HG02642 (cell line): ENCODE data around the gene EIF3B.
"Not testable (repeated sequence)": the region's sequence is repeated elsewhere in the genome, so short reads cannot be mapped to it uniquely, and the experiment has no call there.

Source experiments
- ATAC-seq: cut with Tn5 transposase; IDR thresholded peaks from one replicate; pipeline ENCODE4 v1.9.1; 2021; ENCODE audit warnings: mild to moderate bottlenecking; ENCODE audit not compliant: unreplicated experiment, poor library complexity

EIF3B gene

DNA sequence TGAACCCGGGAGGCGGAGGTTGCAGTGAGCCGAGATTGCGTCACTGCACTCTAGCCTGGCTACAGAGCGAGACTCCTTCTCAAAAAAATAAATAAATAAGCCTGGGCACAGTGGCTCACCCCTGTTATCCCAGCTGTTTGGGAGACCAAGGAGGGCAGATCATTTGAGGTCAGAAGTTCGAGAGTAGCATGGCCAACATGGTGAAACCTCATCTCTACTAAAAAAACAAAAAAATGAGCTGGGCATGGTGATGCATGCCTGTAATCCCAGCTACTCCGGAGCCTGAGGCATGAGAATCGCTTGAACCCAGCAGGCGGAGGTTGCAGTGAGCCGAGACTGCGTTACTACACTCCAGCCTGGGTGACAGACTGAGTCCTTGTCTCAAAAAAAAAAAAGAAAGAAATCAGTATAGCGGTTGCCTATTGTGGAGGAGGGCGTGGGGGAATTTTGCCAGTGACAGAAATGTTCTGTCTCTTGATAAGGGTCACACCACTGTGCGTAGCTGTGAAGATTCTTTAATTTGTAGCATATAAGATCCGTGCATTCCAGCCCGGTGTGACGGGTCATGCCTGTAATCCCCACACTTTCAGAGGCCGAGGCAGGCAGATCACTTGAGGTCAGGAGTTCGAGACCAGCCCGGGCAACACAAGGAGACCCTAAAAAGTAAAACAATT is 17.9 kb upstream of the EIF3B start:
- ATAC-seq, result no peak

DNA sequence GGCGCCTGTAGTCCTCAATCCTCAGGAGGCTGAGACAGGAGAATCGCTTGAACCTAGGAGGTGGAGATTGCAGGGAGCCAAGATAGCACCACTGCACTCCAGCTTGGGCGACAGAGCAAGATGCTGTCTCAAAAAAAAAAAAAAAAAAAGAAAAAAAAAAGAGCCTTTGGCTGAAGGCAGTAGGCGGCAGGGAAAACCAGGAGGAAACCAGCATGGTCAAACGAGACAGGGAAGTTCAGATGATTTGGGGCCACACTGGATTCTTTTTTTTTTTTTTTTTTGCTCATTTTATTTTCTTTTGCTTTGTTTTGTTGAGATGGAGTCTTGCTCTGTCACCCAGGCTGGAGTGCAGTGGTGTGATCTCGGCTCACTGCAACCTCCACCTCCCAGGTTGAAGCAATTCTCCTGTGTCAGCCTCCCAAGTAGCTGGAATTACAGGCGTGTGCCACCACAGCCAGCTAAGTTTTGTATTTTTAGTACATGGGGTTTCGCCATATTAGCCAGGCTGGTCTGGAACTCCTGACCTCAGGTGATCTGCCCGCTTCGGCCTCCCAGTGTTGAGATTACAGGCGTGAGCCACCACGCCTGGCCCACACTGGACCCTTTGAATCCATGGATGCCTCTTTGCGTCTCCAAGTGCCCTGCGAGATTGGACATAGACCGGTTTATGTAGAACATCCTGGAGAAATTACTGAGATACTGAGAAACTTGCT is 7.1 kb upstream of the EIF3B start:
- ATAC-seq, result not testable (repeated sequence)

DNA sequence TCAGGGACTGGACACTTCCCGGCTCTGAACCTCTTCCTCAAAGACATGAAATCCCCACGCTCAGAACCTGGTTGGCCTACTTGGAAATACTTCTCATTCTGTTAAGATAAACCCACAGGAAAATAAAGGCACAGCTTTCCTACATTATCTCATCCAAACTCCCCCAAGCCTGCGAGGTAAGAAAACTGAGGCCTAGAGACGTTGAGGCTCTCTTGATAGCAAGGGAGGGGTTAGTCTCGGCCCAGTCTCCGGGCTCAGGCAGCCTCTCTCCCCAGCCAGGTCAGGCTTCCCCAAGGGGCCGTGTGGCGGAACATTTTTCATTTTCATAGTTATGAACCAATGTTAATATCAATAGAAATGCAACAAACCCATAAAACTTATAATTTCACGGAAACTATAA is 4.6 kb upstream of the EIF3B start:
- no peak for ATAC-seq

DNA sequence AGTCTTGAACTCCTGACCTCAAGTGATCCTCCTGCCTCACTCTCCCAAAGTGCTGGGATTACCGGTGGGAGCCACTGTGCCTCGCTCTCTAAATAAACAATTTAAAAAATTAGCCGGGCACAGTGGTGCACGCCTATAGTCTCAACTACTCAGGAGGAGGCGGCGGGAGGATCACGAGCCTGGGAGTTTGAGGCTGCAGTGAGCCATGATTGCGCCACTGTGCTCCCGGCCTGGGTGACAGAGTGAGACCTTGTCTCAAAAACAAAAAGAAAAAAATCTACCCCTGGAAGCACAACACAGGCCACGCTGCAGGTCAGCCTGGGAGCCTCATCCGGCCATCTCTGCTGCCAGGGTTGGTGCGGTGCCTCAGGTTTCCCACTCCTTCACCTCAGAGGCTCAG is 3.8 kb upstream of the EIF3B start:
- ATAC-seq, result no peak

DNA sequence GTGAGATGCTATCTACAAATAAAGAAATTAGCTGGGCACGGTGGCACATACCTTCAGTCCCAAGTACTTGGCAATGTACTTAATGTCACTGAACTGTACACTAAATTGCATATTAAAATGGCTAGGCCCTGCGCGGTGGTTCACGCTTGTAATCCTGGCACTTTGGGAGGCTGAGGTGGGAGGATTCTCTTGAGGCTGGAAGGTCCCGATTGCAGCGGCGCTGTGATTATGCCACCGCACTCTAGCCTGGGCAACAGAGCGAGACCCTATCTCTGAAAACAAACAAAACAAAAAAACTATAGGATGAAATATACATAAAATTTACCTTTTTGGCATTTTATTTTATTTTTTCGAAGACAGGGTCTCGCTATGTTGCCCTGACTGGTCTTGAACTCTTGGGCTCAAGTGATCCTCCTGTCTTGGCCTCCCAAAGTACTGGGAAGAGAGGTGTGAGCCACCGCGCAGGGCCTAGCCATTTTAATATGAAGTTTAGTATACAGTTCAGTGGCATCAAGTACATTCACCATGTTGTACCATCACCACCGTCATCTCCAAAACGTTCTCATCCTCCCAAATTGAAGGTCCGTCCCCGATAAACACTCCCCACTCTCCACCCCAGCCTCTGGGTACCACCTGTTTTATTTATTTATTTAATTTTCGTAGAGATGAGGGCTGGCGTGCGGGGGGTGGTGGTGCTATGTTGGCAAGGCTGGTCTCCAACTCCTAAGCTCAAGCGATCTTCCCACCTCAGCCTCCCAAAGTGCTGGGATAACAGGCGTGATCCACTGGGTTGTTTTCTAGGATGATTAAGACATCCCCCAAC is 1.3 kb upstream of the EIF3B start:
- ATAC-seq, result no peak

DNA sequence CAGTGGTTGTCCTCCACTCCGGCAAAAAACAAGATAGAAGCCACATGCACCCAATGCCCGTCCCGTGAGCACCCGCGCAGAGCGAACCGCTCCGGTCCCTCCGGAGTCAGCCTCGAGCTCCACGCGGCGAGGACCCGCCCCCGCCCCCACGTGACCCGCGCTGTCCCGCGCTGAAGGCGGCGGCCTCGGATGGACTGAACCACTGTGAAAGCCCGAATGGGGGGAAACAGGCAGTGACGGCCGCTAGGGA is 766 bp upstream of the EIF3B start:
- peak; percentile 59 for ATAC-seq

DNA sequence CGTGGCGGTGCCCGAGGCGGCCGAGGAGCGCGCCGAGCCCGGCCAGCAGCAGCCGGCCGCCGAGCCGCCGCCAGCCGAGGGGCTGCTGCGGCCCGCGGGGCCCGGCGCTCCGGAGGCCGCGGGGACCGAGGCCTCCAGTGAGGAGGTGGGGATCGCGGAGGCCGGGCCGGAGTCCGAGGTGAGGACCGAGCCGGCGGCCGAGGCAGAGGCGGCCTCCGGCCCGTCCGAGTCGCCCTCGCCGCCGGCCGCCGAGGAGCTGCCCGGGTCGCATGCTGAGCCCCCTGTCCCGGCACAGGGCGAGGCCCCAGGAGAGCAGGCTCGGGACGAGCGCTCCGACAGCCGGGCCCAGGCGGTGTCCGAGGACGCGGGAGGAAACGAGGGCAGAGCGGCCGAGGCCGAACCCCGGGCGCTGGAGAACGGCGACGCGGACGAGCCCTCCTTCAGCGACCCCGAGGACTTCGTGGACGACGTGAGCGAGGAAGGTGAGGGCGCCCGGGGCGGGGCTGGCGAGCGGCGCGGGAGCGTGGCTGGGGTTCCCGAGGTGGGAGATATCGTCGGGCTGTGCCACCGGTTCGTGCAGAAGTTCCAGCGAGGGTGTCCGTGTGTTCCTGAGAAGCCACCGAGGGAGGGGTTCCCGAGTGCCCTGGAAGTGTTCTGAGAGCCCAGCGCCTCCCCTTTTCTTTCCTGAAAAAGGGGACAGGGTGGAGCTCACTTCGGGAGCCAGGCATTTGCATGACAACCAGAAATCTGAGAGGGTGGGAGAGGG is 495 bp downstream of the EIF3B start:
- ATAC-seq, result peak; percentile 4

DNA sequence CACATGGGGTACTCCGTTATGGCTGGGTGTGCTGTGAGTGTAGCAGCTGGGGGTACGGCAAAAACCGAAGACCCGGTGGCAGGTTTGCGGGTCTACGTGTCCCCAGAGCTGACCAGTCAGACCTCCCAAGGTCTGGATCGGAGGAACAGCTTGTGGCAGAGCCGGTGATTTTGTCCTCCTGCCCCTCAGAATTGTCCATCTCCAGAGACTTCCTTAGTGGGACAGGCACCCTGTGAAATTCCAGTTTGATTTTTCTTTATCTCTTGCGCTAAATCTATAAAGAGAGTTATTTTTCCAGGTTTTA is 1.0 kb downstream of the EIF3B start:
- ATAC-seq, result no peak

DNA sequence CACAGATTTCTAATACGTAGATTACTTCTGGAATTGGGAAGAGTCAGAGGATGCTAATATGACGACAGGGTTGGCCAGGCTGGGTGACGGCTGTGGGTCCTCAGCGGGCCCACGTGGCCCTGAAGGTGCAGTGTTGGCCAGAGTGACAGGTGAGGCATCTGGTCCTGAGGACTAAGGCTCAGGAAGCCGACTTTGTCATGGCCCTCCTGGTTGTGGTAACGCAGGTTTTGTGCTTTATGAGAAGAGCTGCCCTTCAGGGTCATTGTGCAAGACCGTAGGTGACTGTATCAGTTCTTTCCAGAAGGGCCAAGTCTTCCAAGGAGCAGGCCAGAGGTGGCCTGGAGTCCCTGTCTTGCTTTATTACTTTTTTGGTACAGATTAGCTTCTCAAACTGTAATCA is 2.5 kb downstream of the EIF3B start:
- ATAC-seq, result no peak

DNA sequence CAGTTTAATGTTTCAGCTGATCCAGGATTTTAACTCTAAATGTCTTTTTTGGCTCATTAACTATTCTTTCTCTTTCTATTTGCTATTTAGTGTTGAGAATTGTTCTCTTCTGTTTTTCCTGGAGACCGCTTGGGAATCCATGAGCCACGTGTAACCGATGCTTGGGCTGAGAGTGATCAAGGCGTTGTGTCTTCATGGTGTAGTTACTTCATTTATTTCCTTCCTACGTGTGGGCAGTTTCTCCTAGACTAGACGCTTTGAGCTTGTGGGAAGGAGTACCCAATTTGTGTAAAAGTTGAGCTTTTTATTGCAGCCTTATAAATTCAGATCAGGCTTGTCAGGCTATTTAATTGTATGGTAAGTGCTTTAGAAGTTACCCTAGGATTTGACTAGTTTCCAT is 2.9 kb downstream of the EIF3B start:
- ATAC-seq, result no peak

DNA sequence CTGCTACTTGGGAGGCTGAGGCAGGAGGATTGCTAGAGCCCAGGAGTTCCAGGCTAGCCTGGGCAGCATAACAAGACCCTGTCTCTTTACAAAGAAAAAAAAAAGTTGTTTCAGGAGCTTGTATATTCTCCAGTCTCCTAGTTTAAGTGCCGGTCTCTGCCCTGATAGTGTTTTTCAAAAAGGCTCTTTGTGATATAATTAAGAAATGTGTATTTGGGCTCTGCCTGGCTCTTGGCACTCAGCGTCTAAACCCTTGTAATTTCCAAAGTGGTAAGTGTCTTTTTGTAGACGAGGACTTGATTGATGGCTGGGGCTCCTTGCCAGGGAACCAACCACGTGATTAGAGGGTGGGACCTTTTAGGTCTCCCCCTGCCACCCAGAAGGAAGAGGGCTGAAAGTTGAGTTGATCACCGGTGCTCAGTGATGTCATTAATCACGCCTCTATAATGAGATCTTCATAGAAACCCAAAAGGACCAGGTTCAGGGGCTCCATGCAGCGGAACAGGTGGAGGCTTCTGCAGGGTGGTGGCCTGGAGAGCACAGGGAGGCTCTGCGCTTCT is 4.4 kb downstream of the EIF3B start:
- no peak for ATAC-seq

DNA sequence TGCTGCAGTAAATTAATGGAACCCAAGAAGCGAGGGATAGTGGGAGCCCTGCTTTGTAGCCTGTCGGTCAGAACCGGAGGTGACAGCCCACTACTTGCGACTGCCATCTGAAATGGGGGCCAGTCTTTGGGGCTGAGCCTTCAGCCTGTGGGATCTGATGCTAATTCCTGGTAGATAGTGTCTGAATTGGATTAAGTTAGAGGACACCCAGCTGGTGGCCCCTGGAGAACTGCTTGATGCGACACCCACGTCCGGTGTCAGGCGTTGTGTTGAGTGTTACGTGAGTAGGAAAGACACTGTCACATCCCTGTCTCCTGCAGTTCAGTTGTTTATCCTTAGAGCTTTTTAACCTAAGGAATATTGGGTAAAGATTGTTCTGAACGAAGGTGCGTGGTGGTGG is 5.0 kb downstream of the EIF3B start:
- ATAC-seq, result no peak

DNA sequence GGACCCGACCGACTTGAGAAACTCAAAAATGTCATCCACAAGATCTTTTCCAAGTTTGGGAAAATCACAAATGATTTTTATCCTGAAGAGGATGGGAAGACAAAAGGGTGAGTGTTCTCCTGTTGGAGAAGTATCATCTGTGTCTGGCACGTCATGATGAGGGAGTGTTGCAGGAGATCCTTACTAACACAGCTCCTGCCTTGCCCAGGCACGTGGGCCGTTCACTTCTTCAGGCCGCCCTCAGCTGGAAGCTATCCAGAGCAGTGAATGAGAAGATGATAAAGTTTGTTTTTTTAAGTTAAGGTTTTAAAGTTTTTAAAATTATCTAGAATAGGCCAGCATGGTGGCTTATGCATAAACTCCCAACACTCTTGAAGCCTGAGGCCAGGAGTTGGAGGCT is 6.2 kb downstream of the EIF3B start:
- no peak for ATAC-seq

DNA sequence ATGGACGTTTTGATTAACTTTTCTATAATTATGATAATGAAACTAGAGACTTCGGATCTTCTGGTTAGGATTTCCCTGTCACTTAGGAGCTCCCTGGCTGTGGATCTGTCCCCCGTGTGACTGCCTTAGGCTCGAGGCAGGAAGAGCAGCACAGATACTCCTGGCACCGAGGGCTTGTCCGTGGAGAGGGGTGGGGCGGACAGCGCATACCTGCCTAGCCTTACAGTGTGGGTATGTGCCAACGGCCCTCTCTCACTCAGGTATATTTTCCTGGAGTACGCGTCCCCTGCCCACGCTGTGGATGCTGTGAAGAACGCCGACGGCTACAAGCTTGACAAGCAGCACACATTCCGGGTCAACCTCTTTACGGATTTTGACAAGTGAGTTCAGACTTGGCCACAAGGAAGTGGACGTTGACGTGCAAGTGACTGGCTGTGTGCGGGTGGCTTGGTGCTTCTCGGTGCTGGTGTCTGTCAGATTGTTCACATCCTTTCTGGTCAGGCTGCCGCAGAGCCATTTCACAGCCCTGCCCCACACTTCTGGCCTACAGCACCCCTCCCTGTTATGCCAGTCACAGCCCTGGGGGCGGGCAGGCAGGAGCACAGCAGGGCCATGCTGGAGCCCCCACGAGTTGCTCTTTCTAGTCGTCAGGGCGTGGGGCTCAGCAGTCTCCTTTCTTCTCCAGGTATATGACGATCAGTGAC is 7.9 kb downstream of the EIF3B start:
- ATAC-seq, result no peak

DNA sequence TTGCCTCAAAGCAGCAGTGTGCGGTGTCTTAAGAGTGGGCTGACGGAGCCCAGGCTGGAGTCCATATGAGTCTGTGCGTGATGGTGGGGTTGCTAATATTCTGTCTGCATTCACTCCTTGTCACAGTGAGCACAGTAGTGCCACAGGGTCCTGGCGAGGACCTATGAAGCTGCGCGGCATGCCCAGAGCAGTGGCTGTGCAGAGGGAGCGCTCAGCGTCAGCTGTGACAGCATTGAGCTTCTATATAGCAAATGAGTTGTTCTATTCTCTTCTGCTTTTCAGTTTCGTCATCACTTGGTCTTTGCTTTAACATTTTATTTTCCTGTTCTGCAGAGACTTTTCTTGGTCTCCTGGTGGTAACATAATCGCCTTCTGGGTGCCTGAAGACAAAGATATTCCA is 14.5 kb downstream of the EIF3B start:
- no peak for ATAC-seq

DNA sequence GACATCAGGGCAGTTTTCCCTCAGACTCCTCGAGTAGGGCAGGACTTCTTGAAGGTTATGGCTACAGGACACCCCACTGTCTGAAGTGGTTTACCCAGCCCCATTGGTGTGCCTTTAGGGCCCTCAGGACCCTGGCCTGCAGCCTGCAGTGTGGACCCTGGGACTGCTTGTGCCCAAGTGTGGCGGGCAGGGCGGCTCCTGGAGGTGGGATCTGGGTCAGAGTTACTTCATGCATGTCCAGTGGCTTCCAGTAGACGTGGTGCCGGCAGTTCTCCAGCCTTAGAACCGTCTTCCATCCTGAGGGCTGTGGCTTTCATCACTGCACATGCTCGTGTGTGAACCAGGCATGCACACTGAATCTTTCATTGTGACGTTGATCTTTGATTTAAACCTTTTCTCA is 16.7 kb downstream of the EIF3B start:
- no peak for ATAC-seq

DNA sequence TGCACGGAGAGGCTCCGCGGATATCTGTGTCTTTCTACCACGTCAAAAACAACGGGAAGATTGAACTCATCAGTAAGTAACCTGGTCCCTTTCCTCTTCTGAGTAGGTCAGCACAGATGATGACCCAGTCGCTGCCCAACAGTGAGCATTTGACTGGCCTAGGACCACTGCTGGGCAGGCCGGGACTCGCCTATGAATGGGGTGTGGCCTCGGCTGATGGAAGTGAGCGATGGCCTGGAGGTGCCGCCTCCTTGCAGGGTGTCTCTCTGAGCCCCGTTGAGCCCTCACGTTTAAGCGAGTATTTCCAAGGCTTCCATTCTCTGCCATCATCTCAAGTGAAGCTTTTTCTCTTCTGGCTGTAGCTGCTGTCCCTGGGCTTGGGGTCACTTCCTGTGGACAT is 18.1 kb downstream of the EIF3B start:
- no peak for ATAC-seq

DNA sequence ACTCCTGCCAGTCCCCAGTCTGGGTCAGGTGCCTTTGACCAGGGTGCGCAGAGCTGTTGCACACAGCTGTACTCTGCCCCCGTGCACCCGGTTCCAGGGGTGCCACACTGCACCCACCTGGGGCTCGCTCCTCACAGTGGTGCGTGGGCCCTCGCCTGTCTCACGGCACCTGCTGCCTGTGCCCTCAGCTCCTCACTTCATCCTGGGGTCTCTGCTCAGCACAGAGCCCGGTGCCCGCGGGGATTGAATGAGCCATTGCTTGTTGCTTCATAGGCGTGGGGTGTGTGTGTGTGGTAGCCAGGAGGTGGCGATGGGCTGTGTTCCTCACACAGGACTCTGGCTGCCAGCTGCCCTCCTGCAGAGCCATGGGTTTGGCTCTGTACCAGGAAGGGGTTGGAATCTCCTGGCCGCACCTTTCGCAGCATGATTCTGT is 18.5 kb downstream of the EIF3B start:
- ATAC-seq, result no peak

DNA sequence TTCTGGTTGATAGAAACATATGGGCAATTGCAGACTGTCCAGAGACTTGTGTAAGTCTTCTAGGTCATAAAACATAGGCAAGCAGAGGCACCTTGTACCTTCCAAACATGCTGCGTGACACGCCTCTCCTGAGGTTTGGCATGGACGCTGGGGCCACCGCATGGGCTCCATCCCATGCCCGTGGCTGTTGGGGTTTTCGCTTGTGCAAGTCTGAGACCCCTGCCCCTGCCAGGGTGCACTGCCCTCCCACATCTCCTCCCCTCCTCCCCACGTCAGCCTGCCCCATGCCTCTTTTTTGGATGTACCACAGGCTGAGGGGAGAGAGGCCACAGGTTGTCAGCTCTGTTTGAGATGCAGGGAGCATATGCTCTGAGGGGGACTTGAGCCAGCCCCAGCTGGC is 19.0 kb downstream of the EIF3B start:
- no peak for ATAC-seq

DNA sequence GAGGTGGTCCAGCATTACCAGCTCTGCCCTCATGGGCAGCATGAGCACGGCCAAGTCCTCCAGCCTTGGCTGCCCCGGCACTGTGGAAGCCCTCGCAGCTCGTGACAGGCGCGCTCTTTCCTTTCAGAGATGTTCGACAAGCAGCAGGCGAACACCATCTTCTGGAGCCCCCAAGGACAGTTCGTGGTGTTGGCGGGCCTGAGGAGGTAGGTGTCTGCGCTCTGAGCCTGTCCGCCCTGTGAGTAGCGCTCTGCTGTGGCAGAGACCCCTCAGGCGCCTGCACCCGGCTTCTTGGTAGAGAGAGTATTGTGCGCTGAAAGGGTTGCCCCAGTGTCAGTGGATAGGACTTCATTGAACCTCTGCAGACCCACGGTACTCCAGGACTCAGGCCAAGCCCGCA is 19.8 kb downstream of the EIF3B start:
- ATAC-seq, result no peak
